Measurements from ENCODE around the gene ATRX.

The ATRX gene

DNA sequence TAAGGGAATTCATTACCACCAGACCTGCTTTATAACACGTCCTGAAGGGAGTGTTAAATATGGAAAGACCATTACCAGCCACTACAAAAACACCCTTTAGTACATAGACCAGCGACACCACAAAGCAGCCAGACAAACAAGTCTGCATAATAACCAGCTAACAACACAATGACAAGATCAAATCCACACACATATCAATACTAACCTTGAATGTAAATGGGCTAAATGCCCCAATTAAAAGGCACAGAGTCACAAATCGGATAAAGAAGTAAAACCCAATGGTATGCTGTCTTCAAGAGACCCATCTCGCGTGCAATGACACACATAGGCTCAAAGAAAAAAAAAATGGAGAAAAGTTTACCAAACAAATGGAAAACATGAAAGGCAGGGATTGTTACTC is 302.0 kb downstream of the ATRX start:
- no peak for DNase-seq (ENCODE audit: low read depth)
- H3K4me3 ChIP-seq (replicated peaks; ENCODE audit: low read depth, low read length) = no peak overlapping the region
- TF ChIP-seq, protein P1, sequence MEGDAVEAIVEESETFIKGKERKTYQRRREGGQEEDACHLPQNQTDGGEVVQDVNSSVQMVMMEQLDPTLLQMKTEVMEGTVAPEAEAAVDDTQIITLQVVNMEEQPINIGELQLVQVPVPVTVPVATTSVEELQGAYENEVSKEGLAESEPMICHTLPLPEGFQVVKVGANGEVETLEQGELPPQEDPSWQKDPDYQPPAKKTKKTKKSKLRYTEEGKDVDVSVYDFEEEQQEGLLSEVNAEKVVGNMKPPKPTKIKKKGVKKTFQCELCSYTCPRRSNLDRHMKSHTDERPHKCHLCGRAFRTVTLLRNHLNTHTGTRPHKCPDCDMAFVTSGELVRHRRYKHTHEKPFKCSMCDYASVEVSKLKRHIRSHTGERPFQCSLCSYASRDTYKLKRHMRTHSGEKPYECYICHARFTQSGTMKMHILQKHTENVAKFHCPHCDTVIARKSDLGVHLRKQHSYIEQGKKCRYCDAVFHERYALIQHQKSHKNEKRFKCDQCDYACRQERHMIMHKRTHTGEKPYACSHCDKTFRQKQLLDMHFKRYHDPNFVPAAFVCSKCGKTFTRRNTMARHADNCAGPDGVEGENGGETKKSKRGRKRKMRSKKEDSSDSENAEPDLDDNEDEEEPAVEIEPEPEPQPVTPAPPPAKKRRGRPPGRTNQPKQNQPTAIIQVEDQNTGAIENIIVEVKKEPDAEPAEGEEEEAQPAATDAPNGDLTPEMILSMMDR (IDR thresholded peaks at IDR 0.05; ENCODE audit: low read length, missing control alignments) = no peak

DNA sequence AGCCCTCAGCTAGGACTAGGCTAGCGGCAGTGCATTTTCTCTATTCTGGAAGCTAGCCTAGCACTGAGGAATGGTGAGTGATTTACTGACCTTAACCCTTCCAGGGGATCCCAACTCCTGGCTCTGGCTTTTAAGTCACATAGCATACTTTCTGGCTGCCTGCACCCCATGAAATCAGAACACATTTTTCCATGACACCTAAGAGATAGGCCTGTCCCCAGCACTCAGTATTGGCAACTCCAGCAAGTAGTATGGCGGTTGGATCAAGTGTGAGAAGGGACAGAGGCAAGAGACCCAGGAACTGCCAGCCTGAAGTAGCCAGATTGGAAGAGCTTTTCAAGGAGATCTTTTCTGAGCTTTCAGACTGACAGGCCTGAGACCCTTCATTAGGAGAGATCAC is 330.6 kb downstream of the ATRX start:
- TF ChIP-seq, protein P1 (IDR thresholded peaks at IDR 0.05; ENCODE audit: low read length, missing control alignments) = no peak
- no peak for DNase-seq (ENCODE audit: low read depth)
- no peak overlapping the region for H3K4me3 ChIP-seq (replicated peaks; ENCODE audit: low read depth, low read length)
